NCI-H345 treated with DMSO at 0.1 percent for 48 hours (cell line): ENCODE results near the gene RNF11.

Source experiments
- DNase-seq: peaks from one replicate; lab custom pipeline; 2025; ENCODE audit not compliant: unreplicated experiment; lab: John Stamatoyannopoulos, UW

RNF11 gene

DNA sequence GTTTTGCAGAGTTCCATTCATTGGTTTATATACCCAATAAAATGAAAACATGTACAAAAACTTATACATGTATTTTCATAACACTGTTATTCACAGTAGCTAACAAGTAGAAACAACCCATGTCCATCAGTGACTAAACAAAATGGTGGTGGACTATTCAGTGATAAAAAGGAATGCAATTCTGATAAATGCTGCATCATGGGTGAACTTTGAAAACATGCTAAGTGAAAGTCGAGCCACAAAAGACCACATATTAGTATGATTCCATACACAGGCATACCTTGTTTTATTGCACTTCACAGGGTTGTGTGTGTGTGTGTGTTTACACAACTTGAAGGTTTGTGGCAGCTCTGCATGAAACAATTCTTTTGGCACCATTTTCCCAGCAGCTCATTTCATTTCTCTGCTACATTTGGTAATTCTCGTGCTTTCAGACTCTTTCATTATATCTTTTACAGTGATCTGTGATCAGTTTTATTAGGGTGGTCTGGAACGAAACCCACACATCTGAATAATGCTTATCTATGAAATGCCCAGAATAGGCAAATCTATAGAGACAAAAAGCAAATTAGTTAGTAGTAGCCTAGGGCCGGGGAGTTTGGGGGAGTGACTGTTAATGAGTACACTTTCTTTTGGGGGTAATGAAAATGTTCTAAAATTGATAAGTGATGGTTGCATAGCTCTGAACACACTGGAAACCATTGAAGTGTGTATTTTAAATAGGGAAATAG, 27.2 kb downstream of the RNF11 start:
- DNase-seq = no peak

DNA sequence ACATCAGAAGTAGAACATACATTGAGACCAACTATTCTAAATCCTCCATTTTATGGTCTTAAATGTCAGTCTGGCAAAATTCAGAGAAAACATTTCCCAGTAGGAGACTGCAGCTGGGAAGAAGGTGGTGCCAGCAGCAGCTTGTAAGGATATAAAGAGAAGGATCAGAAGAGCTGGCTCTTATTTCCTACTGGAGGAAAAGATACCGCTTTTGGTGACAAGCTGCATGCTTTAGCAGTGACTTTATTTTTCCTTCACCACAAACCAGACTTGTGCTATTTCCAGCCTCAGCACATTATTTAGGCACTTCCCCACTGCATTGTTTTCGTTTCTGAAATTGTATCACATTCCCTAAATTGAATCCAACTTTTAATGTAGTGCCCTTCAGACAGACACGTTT, 28.4 kb downstream of the RNF11 start:
- DNase-seq = no peak

DNA sequence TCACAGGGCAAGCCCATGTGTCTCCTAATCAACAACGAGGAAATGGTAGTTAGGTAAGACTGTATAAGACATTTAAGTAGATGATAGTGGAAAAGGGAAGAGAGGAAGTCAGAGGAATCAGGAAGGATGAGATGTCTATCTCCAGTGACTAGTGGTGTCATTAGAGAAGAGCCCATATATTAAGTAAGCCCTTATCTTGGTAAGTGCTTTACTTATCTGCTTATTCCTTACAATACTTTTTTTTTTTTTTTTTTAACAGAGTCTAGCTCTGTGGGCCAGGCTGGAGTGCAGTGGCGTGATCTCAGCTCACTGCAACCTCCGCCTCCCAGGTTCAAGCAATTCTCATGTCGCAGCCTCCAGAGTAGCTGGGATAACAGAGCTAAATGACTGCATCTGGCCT, 29.5 kb downstream of the RNF11 start:
- DNase-seq = no peak

DNA sequence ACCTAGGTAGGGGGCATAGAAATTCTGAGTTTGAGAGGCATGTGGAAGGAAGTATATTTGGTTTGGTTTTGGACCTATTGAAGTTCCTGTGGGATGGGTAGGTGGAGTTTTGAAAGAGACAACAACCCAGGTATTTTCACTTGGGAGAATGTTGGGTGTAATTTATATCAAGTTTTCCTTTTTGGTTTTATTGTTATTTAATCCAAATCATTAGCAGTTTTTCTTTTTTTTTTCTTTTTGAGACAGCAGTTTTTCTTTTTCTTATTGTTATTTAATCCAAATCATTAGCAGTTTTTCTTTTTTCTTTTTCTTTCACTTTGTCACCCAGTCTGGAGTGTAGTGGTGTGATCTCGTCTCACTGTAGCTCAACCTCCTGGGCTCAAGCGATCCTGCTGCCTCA, 30.1 kb downstream of the RNF11 start:
- no peak for DNase-seq

DNA sequence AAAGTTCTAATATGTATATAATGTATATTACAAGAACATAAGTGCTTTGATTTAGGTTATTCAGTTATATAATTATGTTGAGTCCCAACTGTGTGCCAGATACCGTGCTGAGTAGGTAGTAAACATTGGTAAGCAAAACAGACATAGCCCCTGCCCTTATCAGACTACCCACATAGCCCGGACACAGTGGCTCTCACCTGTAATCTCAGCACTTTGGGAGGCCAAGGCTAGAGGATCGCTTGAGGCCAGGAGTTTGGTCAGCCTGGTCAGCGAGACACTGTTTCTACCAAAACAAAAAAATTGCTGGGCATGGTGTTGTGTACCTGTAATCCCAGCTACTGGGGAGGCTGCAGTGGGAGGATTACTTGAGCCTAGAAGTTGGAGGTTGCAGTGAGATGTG, 30.7 kb downstream of the RNF11 start:
- no peak for DNase-seq

GRCh38 chr1:51268634-51269033, 32.6 kb downstream of the RNF11 start:
- DNase-seq = no peak

DNA sequence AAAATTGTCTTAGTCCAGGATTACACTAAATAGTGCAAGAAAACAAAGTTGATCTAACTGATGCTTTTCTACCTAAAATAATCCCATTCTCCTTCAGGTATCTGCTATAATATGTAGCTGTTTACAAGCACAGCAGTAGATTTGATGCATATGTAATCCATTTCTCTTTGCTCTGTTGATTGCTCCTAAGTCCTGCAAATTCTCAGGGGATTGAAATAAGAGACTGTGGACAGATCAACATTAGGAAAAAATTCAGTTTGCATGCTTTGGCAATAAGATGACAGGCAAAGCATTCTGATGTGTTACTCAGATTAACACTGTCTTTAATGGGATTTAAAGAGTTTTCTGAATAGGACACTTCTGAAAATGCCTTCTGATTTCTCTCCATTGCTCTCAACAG, 34.7 kb downstream of the RNF11 start:
- no peak for DNase-seq

GRCh38 chr1:51272916-51273315, 36.8 kb downstream of the RNF11 start:
- no peak for DNase-seq

GRCh38 chr1:51274676-51275075, 38.6 kb downstream of the RNF11 start:
- no peak for DNase-seq

- DNase-seq = peak; percentile 57
Observed at GRCh38 chr1:51276286-51276685, 40.2 kb downstream of the RNF11 start.

- no peak for DNase-seq
Observed at GRCh38 chr1:51280321-51280978, 44.4 kb downstream of the RNF11 start.

DNA sequence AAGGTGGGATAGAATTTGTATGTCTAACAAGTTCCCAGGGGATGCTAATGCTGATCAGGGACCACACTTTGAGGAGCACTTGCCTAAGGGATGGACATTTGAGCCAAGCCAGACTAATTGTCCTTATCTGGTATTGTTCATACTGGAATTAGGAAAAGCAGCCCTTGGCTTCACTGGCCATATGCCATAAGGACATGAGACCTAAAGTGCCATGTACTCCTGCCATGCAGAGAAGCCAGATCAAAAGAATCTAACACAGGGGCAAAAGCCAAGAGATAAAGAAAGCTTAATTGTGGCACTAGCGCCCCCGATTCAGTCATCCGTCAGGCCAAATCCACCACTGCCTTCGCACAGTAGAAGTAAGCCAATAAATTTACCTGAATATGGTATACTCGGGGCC, 45.7 kb downstream of the RNF11 start:
- no peak for DNase-seq

DNA sequence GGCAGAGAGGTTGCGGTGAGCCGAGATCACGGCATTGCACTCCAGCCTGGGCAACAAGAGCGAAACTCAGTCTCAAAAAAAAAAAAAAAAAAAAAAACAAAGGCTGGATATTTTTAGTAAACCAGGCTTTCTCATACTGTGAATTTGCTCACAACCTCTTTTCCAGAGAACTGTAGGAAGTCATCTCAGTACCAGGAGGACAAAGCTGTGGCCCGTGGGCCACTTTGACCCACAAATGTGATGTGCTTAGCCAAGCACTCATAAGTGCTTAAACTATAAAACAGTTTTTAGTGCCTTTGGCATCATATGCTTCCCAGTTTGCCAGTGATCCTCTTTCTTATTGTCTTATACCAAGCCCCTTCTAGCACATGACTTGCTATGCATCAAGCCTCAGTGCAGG, 46.5 kb downstream of the RNF11 start:
- DNase-seq = no peak

DNA sequence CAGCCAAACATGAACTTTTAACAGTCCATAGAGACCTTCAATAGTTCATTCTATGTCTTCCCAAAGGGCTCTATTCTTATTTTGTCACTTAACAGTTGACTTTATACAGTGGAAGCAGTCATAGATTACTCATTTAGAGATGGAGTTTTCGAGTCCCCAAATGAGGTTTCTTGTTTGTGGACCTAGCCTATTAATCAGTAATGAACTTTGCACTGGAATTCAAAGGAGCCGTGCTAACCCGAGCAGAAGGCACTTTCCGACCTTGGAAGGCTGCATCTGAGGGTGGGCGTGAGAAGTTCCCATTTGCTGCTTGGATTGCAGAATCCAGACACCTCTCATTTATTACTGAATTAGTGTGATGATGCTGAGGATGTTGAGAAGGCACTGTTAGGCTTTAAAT, 47.9 kb downstream of the RNF11 start:
- no peak for DNase-seq

- DNase-seq = peak; percentile 44
Observed at GRCh38 chr1:51284487-51284954, 48.4 kb downstream of the RNF11 start.

- DNase-seq = no peak
Observed at GRCh38 chr1:51285055-51285454, 49.0 kb downstream of the RNF11 start.

DNA sequence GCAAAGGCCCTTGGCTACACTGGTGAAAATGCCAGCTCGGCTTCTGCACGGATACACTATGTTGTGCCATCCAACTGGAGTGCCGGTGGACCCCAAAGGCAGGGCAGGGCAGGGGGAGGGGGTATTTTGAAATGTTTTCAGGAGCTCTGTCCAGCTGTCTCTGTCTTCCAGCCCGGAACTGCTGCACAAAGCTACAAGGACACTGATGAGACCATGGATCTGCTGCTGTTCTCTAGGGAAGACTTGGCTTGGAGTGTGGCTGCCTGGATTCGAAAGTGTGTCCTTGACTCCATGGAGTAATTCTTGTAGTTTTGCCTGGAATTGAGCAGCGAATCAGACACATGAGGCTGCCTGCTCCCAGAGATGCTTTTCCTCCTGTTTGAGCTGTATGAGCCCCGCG, 51.9 kb downstream of the RNF11 start:
- no peak for DNase-seq

DNA sequence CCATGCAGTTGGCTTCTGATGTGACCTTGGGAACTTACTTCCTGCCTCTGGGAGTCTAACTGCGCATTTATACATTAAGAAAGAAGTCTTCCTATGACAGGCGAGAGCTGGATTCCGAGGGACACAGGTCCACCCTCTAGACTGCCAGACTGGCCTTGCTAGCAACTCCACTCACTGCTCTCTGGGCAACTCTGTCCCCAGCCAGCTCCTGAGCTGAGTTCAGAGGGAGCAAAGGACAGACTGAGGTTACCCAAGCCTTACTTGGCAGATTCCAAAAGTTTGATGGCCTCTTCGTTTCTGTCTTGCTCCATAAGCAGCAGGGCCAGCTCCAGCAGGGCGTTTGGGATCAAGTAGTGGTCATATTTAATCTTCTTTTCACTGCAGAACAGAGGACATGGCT, 52.5 kb downstream of the RNF11 start:
- no peak for DNase-seq

- DNase-seq = no peak
Observed at GRCh38 chr1:51289676-51290488, 53.8 kb downstream of the RNF11 start.

GRCh38 chr1:51290489-51290847, 54.4 kb downstream of the RNF11 start:
- no peak for DNase-seq

- no peak for DNase-seq
Observed at GRCh38 chr1:51293898-51294515, 57.9 kb downstream of the RNF11 start.
